GM19324 (cell line): ENCODE data around the gene MUC4.

ENCODE experiments used
- ATAC-seq: cut with Tn5 transposase; IDR thresholded peaks from one replicate; pipeline ENCODE4 v1.9.1; 2021; ENCODE audit warnings: mild to moderate bottlenecking, moderate library complexity; ENCODE audit not compliant: unreplicated experiment, low FRiP score

Gene MUC4

GRCh38 chr3:195708061-195708460 is 103.7 kb downstream of the MUC4 start:
- ATAC-seq: no peak

- ATAC-seq: no peak
Observed at GRCh38 chr3:195705081-195705991, 106.4 kb downstream of the MUC4 start.

GRCh38 chr3:195704433-195704999 is 107.2 kb downstream of the MUC4 start:
- ATAC-seq: no peak

GRCh38 chr3:195703776-195704175 is 108.0 kb downstream of the MUC4 start:
- ATAC-seq: no peak

GRCh38 chr3:195701042-195701915 is 110.5 kb downstream of the MUC4 start:
- ATAC-seq: no peak

- ATAC-seq: no peak
Observed at GRCh38 chr3:195700319-195700718, 111.4 kb downstream of the MUC4 start.

GRCh38 chr3:195699860-195700259 is 111.9 kb downstream of the MUC4 start:
- ATAC-seq: no peak

- no peak for ATAC-seq
Observed at GRCh38 chr3:195699388-195699771, 112.3 kb downstream of the MUC4 start.

- no peak for ATAC-seq
Observed at GRCh38 chr3:195698647-195699387, 112.9 kb downstream of the MUC4 start.

GRCh38 chr3:195698325-195698646 is 113.4 kb downstream of the MUC4 start:
- no peak for ATAC-seq

GRCh38 chr3:195697582-195698324 is 114.0 kb downstream of the MUC4 start:
- ATAC-seq: no peak
